ENCODE results near the gene PIGB. TPM values are rescaled to one million over a fixed set of nuclear protein-coding genes. Genes with fewer than 3 reads are reported as not detected.
"Not testable (repeated sequence)": the region's sequence is repeated elsewhere in the genome, so short reads cannot be mapped to it uniquely, and the experiment has no call there.

PIGB gene
- total RNA-seq, 3 donors from 2014 or later (not counting 1 experiment from before 2014, with no cell fraction given): 24.9 to 33.5 (median 26.1) TPM

DNA sequence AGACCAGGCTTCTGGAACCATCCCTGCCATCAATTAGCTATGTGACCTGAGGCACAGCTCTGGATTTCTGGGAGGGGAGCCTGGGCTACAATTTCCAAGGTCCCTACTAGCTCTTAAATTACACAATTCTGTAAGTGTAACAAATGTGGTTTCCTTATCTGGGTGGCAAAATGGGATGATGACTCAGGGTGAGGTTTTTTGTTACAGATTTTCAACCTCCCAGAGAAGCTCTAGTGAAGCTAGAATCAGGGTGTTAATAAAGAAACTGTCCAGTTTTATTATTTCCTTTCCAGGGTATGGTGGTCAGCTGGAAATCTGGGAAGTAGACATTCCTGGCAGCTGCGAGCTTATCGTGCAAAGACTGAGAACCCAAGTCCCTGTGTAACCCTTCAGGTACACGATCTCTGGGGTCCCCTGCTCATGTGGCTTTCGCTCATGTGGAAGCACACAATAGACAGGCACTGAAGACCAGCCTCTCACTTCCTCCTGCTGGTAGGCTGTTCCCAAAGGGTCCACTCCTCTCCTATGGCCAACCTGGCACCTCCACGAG, 36.7 kb upstream of the PIGB start:
- H3K27me3 ChIP-seq (ENCODE audit: control insufficient read depth, insufficient read depth, low read length): no peaks in the 10 kb centered on the region
- DNase-seq (peak; percentile 38 to 74), ATAC-seq (peak; percentile 46 to 67 (median 65))
- Mint-ChIP-seq H3K36me3 (no peaks in the 10 kb centered on the region), H3K4me3 (peak overlapping the region; percentile 89), H3K9me3 (no peaks in the 10 kb centered on the region), H3K27me3 (ENCODE audit: low read depth in 2 of 2) (no peaks in the 10 kb centered on the region), H3K27ac (peak overlapping the region; percentile 93 to 99), H3K4me1 (peaks cover 97 to 100% of the 10 kb centered on the region in 2 donors)
- H3K27ac ChIP-seq (ENCODE audit: low read length): peak overlapping the region; percentile 75
- no peak overlapping the region for H3K4me3 ChIP-seq (ENCODE audit: low read length)
- intact Hi-C loops (cut with micrococcal nuclease): loop anchor here (1.0 to 10.0 kb wide), 4 partner anchors 8 to 122 kb away; partner anchors contain the start of genes CCPG1, PIERCE2, PIGB and PIGBOS1
- 25% methylated on average over 5 of the region's 5 CpGs for WGBS (ENCODE audit: insufficient coverage)
- no peaks in the 10 kb centered on the region for H3K36me3 ChIP-seq (ENCODE audit: control insufficient read depth, insufficient read depth, low read length)
- H3K4me1 ChIP-seq (ENCODE audit: control insufficient read depth, insufficient read depth, low read length): peaks cover 71% of the 10 kb centered on the region
- no peaks in the 10 kb centered on the region for H3K9me3 ChIP-seq (ENCODE audit: control insufficient read depth, insufficient read depth, low read length)
- TF ChIP-seq, protein P1, sequence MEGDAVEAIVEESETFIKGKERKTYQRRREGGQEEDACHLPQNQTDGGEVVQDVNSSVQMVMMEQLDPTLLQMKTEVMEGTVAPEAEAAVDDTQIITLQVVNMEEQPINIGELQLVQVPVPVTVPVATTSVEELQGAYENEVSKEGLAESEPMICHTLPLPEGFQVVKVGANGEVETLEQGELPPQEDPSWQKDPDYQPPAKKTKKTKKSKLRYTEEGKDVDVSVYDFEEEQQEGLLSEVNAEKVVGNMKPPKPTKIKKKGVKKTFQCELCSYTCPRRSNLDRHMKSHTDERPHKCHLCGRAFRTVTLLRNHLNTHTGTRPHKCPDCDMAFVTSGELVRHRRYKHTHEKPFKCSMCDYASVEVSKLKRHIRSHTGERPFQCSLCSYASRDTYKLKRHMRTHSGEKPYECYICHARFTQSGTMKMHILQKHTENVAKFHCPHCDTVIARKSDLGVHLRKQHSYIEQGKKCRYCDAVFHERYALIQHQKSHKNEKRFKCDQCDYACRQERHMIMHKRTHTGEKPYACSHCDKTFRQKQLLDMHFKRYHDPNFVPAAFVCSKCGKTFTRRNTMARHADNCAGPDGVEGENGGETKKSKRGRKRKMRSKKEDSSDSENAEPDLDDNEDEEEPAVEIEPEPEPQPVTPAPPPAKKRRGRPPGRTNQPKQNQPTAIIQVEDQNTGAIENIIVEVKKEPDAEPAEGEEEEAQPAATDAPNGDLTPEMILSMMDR (IDR thresholded peaks at IDR 0.05): no peak

DNA sequence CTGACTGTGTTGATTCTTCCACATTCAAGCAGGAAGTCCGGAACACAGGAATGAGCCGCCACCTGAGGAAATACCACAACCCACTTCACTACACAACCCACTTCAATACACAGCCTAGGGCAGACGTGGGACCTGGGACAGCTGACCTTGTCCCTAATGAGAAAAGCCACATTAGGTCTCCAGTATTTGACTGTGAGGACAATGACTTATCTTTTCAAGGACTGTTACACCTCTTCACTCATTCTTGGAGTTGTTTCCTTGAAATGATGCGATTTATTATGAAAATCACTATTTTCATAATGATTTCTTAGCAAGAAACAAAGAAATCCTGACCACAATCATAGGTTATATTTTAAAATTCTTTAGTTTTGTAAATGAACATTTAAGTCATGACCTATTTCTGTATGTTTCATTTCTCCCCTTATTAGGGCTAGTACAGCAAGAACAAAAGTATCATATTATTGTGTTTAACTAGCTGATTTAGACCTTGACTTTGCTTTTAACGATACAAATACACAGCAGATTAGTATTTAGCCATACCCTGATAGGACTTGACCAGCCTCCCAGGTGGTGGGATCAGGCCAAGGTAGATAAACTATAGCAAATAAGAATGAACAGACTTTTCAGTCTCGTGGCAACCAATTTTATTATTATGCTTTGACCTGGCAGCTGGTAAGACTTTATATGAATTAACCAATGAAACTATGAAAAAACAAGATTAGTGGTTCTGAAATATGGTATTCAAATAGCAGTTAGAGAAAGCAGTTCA, 35.5 kb upstream of the PIGB start:
- H3K27me3 ChIP-seq (ENCODE audit: control insufficient read depth, insufficient read depth, low read length): no peaks in the 10 kb centered on the region
- ATAC-seq: no peak
- 65% methylated on average over 4 of the region's 6 CpGs for WGBS (ENCODE audit: insufficient coverage)
- H3K27ac ChIP-seq (ENCODE audit: low read length): peak overlapping the region; percentile 75
- H3K27me3 Mint-ChIP-seq (ENCODE audit: low read depth in 2 of 2): no peaks in the 10 kb centered on the region
- peak overlapping the region; percentile 89 for H3K4me3 Mint-ChIP-seq
- DNase-seq: peak in 1 of 2 donors; percentile 44
- no peaks in the 10 kb centered on the region for H3K36me3 Mint-ChIP-seq
- H3K4me1 Mint-ChIP-seq: peaks cover 98 to 100% of the 10 kb centered on the region in 2 donors
- no peaks in the 10 kb centered on the region for H3K9me3 ChIP-seq (ENCODE audit: control insufficient read depth, insufficient read depth, low read length)
- H3K4me1 ChIP-seq (ENCODE audit: control insufficient read depth, insufficient read depth, low read length): peaks cover 66% of the 10 kb centered on the region
- no peaks in the 10 kb centered on the region for H3K9me3 Mint-ChIP-seq
- H3K4me3 ChIP-seq (ENCODE audit: low read length): no peak overlapping the region
- H3K36me3 ChIP-seq (ENCODE audit: control insufficient read depth, insufficient read depth, low read length): no peaks in the 10 kb centered on the region
- TF ChIP-seq, protein P1 (IDR thresholded peaks at IDR 0.05): no peak
- peak overlapping the region; percentile 93 to 99 for H3K27ac Mint-ChIP-seq
- intact Hi-C loops (cut with micrococcal nuclease): loop anchor here (5.0 to 10.0 kb wide), 2 partner anchors 34 to 121 kb away; partner anchors contain the start of genes CCPG1, PIERCE2, PIGB and PIGBOS1

DNA sequence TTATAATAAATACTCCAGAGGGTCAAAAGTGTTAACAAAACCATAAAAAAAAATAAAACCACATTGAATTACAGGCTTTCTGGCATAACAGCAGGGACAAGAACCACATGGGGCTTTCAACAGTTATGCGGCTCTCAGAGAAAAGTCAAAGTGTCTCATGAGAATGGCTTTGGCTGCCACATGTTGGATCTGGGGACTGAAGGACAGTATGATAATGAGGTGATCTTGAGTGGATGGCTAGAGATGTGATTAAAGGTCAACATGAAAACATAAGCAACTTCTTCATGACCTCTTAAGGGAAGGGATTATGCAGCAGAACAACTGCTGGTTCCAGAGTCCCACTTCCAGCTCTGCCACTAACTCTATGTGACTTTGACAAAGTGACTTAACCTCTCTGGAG, 34.6 kb upstream of the PIGB start:
- H3K4me3 Mint-ChIP-seq: peak overlapping the region; percentile 61
- peak overlapping the region; percentile 75 for H3K27ac ChIP-seq (ENCODE audit: low read length)
- H3K27ac Mint-ChIP-seq: peak overlapping the region; percentile 93 to 99
- 59% methylated on average over 1 of the region's 1 CpG for WGBS (ENCODE audit: insufficient coverage)
- TF ChIP-seq, protein P1 (IDR thresholded peaks at IDR 0.05): no peak
- no peaks in the 10 kb centered on the region for H3K9me3 ChIP-seq (ENCODE audit: control insufficient read depth, insufficient read depth, low read length)
- peaks cover 63% of the 10 kb centered on the region for H3K4me1 ChIP-seq (ENCODE audit: control insufficient read depth, insufficient read depth, low read length)
- intact Hi-C loops (cut with micrococcal nuclease): loop anchor here (5.0 to 10.0 kb wide), 2 partner anchors 33 to 120 kb away; partner anchors contain the start of genes CCPG1, PIERCE2, PIGB and PIGBOS1
- no peaks in the 10 kb centered on the region for H3K36me3 ChIP-seq (ENCODE audit: control insufficient read depth, insufficient read depth, low read length)
- no peaks in the 10 kb centered on the region for H3K36me3 Mint-ChIP-seq
- H3K9me3 Mint-ChIP-seq: no peaks in the 10 kb centered on the region
- peak in 1 of 2 donors; percentile 18 for DNase-seq
- H3K4me1 Mint-ChIP-seq: peaks cover 96 to 97% of the 10 kb centered on the region in 2 donors
- H3K27me3 Mint-ChIP-seq (ENCODE audit: low read depth in 2 of 2): no peaks in the 10 kb centered on the region
- H3K4me3 ChIP-seq (ENCODE audit: low read length): no peak overlapping the region
- no peaks in the 10 kb centered on the region for H3K27me3 ChIP-seq (ENCODE audit: control insufficient read depth, insufficient read depth, low read length)
- ATAC-seq: no peak

DNA sequence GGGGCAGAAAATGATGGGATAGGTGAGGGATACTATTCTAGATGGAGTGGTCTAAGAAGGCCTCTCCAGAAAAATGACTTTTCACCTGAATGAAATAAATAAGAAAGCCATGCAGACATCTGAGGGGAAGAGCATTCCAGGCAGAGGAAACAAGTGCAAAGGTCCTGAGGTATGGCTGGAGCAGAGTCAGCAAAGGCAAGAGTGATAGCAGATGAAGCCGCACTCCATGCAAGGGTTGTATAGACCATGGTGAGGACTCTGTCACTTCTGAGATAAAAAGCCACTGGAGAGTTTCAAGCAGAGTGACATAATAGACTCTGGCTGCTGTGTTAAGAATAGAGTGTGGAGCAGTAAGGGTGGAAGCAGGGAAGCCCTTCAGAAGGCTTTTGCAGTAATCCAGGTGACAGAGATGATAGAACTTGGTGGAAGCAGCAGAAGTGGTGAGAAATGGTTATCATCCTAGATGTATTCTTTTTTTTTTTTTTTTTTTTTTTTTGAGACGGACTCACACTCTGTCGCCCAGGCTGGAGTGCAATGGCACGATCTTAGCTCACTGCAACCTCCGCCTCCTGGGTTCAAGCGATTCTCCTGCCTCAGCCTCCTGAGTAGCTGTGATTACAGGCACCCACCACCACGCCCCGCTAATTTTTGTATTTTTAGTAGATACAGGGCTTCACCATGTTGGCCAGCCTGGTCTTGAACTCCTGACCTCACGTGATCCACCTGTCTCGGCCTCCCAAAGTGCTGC, 32.4 kb upstream of the PIGB start:
- H3K4me1 ChIP-seq (ENCODE audit: control insufficient read depth, insufficient read depth, low read length): peaks cover 51% of the 10 kb centered on the region
- not testable (repeated sequence) for H3K9me3 ChIP-seq (ENCODE audit: control insufficient read depth, insufficient read depth, low read length); H3K27me3 Mint-ChIP-seq (ENCODE audit: low read depth in 2 of 2); H3K36me3 ChIP-seq (ENCODE audit: control insufficient read depth, insufficient read depth, low read length); H3K4me3 ChIP-seq (ENCODE audit: low read length); ATAC-seq; H3K27me3 ChIP-seq (ENCODE audit: control insufficient read depth, insufficient read depth, low read length); H3K27ac ChIP-seq (ENCODE audit: low read length); H3K9me3 Mint-ChIP-seq; H3K36me3 Mint-ChIP-seq
- 94% methylated on average over 10 of the region's 10 CpGs for WGBS (ENCODE audit: insufficient coverage)
- Mint-ChIP-seq H3K4me1 (peaks cover 79% of the 10 kb centered on the region in 2 donors), H3K4me3 (peak overlapping the region; percentile 92), H3K27ac (peak overlapping the region; percentile 93 to 99)
- peak in 1 of 2 donors; percentile 27 for DNase-seq
- intact Hi-C loops (cut with micrococcal nuclease): loop anchor here (1.0 to 10.0 kb wide), 2 partner anchors 39 to 118 kb away; partner anchors contain the start of genes CCPG1 and PIERCE2
